Caki2 (cell line): ENCODE results near the gene FBN1. TPM values are rescaled to one million over a fixed set of nuclear protein-coding genes. Genes with fewer than 3 reads are reported as not detected.

Source experiments
- total RNA-seq: library from RNA; depleted of rRNA; stranded (reverse); fragments of >200 nt; shearing (Covaris generic); gene quantifications from 2 replicates; pipeline ENCODE4 v1.2.3, GENCODE V29; 2014; ENCODE audit warnings: low replicate concordance; rRNA removed

The FBN1 gene
- total RNA-seq, 1 experiment from 2014 or later: 22.5 TPM

Other genes starting within 250 kb of the FBN1 start
- gene CEP152, start 165.4 kb upstream of the FBN1 start, total RNA-seq: 2.2 and 5.2 TPM in 2 replicates
- 165 and 200 TPM in 2 replicates for gene EID1, start 232.4 kb upstream of the FBN1 start, total RNA-seq